K562 (cell line): ENCODE data around the gene KIF7. TPM values are rescaled to one million over a fixed set of nuclear protein-coding genes. Genes with fewer than 3 reads are reported as not detected.
A peak's percentile ranks its signal among the peaks of the same experiment; 100 is the strongest.

Experiments used
- ATAC-seq: fragments of 200-7000 bp; cut with Tn5 transposase; 3 replicates; pipeline ENCODE4 v1.9.1; 2020; ENCODE audit warnings: moderate library complexity
- BruUV-seq: library from RNA; stranded (reverse); fragments of 400-500 nt; replicated peaks from 2 replicates; lab custom pipeline; 2021; lab: Mats Ljungman, UMichigan
- CTCF ChIA-PET: fragments of 300-600 bp; formaldehyde crosslinking; extraction: SDS; loops from one replicate; lab custom pipeline; 2021; ENCODE audit warnings: low intra/inter-chr PET ratio; lab: Yijun Ruan, JAX
- POLR2A ChIA-PET: fragments of 300-600, 350-650 bp; sonication (Branson Sonifier 250); formaldehyde crosslinking; extraction: SDS; loops from one replicate; lab custom pipeline; 2021; ENCODE audit warnings: antibody characterized with exemption, inconsistent platforms; lab: Yijun Ruan, JAX
- DNase-seq, 4 experiments: peaks; one replicate each; pipeline versions ENCODE4 v3.0.0 to v3.0.0-alpha.2; 2011 to 2018; ENCODE audit warnings: low spot score in 3 of 4, mixed read lengths in 3 of 4; ENCODE audit errors: extremely low read depth in 1 of 4
- FAIRE-seq: peaks from 2 replicates; lab custom pipeline; 2011; peaks lifted over from hg19 to GRCh38; lab: Jason Lieb, UNC
- H2AFZ ChIP-seq: 2 replicates; pipeline ENCODE4 v1.6.0; 2011; ENCODE audit warnings: low read depth, low read length, control low read depth, inconsistent platforms
- H3K27ac ChIP-seq: fragments of 200-600 bp; 3 replicates; pipeline ENCODE4 v1.8.0; 2011; ENCODE audit warnings: low read depth, mild to moderate bottlenecking, control low read depth, inconsistent platforms, low read length, moderate library complexity, mixed read lengths; ENCODE audit errors: extremely low read depth
- H3K27me3 ChIP-seq, 2 experiments: fragments of 300-600 bp in 1 of 2; 2 replicates in 1 of 2; 3 replicates in 1 of 2; pipeline versions ENCODE4 v1.6.0 to v1.8.0; 2011; ENCODE audit warnings: inconsistent platforms in 2 of 2, low read length in 2 of 2, mild to moderate bottlenecking in 1 of 2, mixed read lengths in 1 of 2, moderate library complexity in 1 of 2; ENCODE audit not compliant: control insufficient read depth in 2 of 2, insufficient read depth in 2 of 2
- H3K36me3 ChIP-seq: fragments of 300-600 bp; 3 replicates; pipeline ENCODE4 v1.8.0; 2011; ENCODE audit warnings: mild to moderate bottlenecking, low read length, inconsistent platforms; ENCODE audit not compliant: control insufficient read depth, insufficient read depth
- H3K4me1 ChIP-seq, 2 experiments: fragments of 200-600 bp in 1 of 2; replicated peaks in 1 of 2; 2 replicates in 1 of 2; 3 replicates in 1 of 2; pipeline versions ENCODE4 v1.5.1 to v1.8.0; 2011; ENCODE audit warnings: inconsistent platforms in 2 of 2, low read length in 2 of 2, mild to moderate bottlenecking in 1 of 2, mixed read lengths in 1 of 2, moderate library complexity in 1 of 2; ENCODE audit not compliant: control insufficient read depth in 2 of 2, insufficient read depth in 2 of 2
- H3K4me2 ChIP-seq: 2 replicates; pipeline ENCODE4 v1.6.1; 2011; ENCODE audit warnings: low read length, control low read depth, inconsistent platforms, mixed read lengths; ENCODE audit not compliant: insufficient read depth
- H3K4me3 ChIP-seq: fragments of 200-600 bp; sonication (generic), shearing (Covaris generic); 2 replicates; pipeline ENCODE4 v1.5.1; 2016; ENCODE audit warnings: control low read depth, inconsistent platforms
- H3K79me2 ChIP-seq: fragments of 200-600 bp; 3 replicates; pipeline ENCODE4 v1.8.0; 2011; ENCODE audit warnings: low read length, inconsistent platforms; ENCODE audit not compliant: control insufficient read depth, insufficient read depth
- H3K9ac ChIP-seq, 2 experiments: 2 replicates each; pipeline versions ENCODE4 v1.6.0 to v1.6.1; 2011; ENCODE audit warnings: low read depth in 2 of 2, low read length in 2 of 2, control low read depth in 1 of 2, inconsistent platforms in 1 of 2, mild to moderate bottlenecking in 1 of 2, mixed read lengths in 1 of 2; ENCODE audit not compliant: insufficient read depth in 1 of 2
- H3K9me1 ChIP-seq: one replicate; pipeline ENCODE4 v1.6.0; 2011; ENCODE audit warnings: inconsistent platforms, mild to moderate bottlenecking, low read length, moderate library complexity; ENCODE audit not compliant: control insufficient read depth, insufficient read depth
- H3K9me3 ChIP-seq: replicated peaks from 2 replicates; pipeline ENCODE4 v1.5.1; 2011; ENCODE audit warnings: low read depth, low read length, inconsistent platforms; ENCODE audit not compliant: control insufficient read depth, insufficient read depth
- H4K20me1 ChIP-seq: replicated peaks from 2 replicates; pipeline ENCODE4 v1.6.1; 2011; ENCODE audit warnings: low read length, inconsistent platforms, mixed read lengths; ENCODE audit not compliant: control insufficient read depth, insufficient read depth
- ARID1B ChIP-seq: fragments of 450-650 bp; IDR thresholded peaks from 2 replicates; pipeline ENCODE4 v1.6.1; 2016; ENCODE audit warnings: antibody characterized with exemption, mild to moderate bottlenecking, inconsistent platforms
- CHCHD3 ChIP-seq: fragments of 250-450 bp; sonication (Bioruptor Pico); IDR thresholded peaks from 2 replicates; pipeline ENCODE4 v2.1.2; 2022; ENCODE audit warnings: mild to moderate bottlenecking
- EHMT2 ChIP-seq: fragments of 450-650 bp; IDR thresholded peaks from 2 replicates; pipeline ENCODE4 v1.6.1; 2018; ENCODE audit warnings: antibody characterized with exemption
- ELF1 ChIP-seq: fragments of 200-800 bp; sonication (Bioruptor generic); IDR thresholded peaks from 2 replicates; pipeline ENCODE4 v1.6.1; 2016; ENCODE audit warnings: missing genetic modification characterization, missing compliant biosample characterization
- FOXJ3 ChIP-seq: sonication (generic); formaldehyde crosslinking; IDR thresholded peaks from 2 replicates; pipeline ENCODE4 v1.4.0; 2020; ENCODE audit warnings: mild to moderate bottlenecking, missing genetic modification reagents
- MCM3 ChIP-seq: fragments of 450-650 bp; IDR thresholded peaks from 2 replicates; pipeline ENCODE4 v1.6.1; 2016
- NELFE ChIP-seq: IDR thresholded peaks from 2 replicates; pipeline ENCODE4 v1.6.1; 2011; ENCODE audit warnings: mild to moderate bottlenecking; ENCODE audit not compliant: insufficient read depth, insufficient read length
- NR4A1 ChIP-seq, 2 experiments: fragments of 250-450 bp in 1 of 2; fragments of 450-650 bp in 1 of 2; sonication (Bioruptor Pico) in 1 of 2; IDR thresholded peaks; 2 replicates each; pipeline versions ENCODE4 v1.4.0 to v1.6.1; 2016 to 2020; ENCODE audit warnings: mild to moderate bottlenecking in 2 of 2, missing compliant biosample characterization in 1 of 2, missing genetic modification characterization in 1 of 2, moderate library complexity in 1 of 2
- RHOXF2B ChIP-seq: fragments of 250-450 bp; sonication (Bioruptor Pico); conservative IDR thresholded peaks from 2 replicates; pipeline ENCODE4 v1.5.1; 2021
- ZNF589 ChIP-seq: fragments of 200-800 bp; sonication (Bioruptor generic); IDR thresholded peaks from 2 replicates; pipeline ENCODE4 v1.6.1; 2016; ENCODE audit warnings: low read depth, missing genetic modification characterization, missing compliant biosample characterization
- ZNF830 ChIP-seq: fragments of 250-450 bp; sonication (Bioruptor Pico); IDR thresholded peaks from 2 replicates; pipeline ENCODE4 v1.5.0; 2021; ENCODE audit warnings: mild to moderate bottlenecking
- WGBS: fragments of 100-300 bp; shearing (Covaris generic); methylation state at CpG from one replicate; pipeline ENCODE4 v1.1.6; 2016; ENCODE audit warnings: low coverage, mixed read lengths; ENCODE audit not compliant: insufficient coverage; ENCODE audit errors: missing lambda C conversion rate; 5-methylcytosine and 5-hydroxymethylcytosine counted together
- in situ Hi-C: fragments of 300-500 bp; cut with MboI; formaldehyde crosslinking; loops from 4 replicates; pipeline ENCODE4 v1.15.0; 2018; ENCODE audit warnings: inconsistent platforms, mixed read lengths
- intact Hi-C: fragments of 100-400 bp; cut with micrococcal nuclease; formaldehyde crosslinking; loops from 2 replicates; pipeline ENCODE4 v1.14.2; 2022
- polyA plus RNA-seq, 8 experiments: library from polyadenylated mRNA; depleted of rRNA in 4 of 8; stranded (reverse) in 5 of 8; unstranded in 3 of 8; fragments of >200 nt; fragmentation: Nextera tagmentation in 2 of 8; fragmentation: Illumina TruSeq in 1 of 8; extraction: Ambion mirVana in 2 of 8; extraction: Trizol in 1 of 8; gene quantifications; 2 replicates each; pipeline versions ENCODE4 v1.2.1 to v1.2.3, GENCODE V29; 2011 to 2014; ENCODE audit warnings: inconsistent platforms in 1 of 8, missing spikeins in 1 of 8
- total RNA-seq, 7 experiments: library from RNA; depleted of rRNA in 6 of 7; stranded (reverse); fragments of >200 nt in 6 of 7; fragmentation: Illumina TruSeq in 2 of 7; extraction: Trizol in 2 of 7; gene quantifications; 2 replicates each; pipeline versions ENCODE4 v1.2.1 to v1.2.3, GENCODE V29; 2011 to 2021; ENCODE audit warnings: low replicate concordance in 1 of 7
- TF ChIP-seq, protein P1 (sequence below): fragments of 150-350 bp; conservative IDR thresholded peaks from 2 replicates; pipeline ENCODE4 v1.6.1; 2014; ENCODE audit warnings: low read length
- TF ChIP-seq, protein P2 (sequence below), 2 experiments: fragments of 450-650 bp in 1 of 2; sonication (generic) in 1 of 2; formaldehyde crosslinking; conservative IDR thresholded peaks; 2 replicates each; pipeline versions ENCODE4 v1.4.0 to v1.8.1; 2020 to 2022; ENCODE audit warnings: mild to moderate bottlenecking in 1 of 2, missing genetic modification reagents in 1 of 2

Gene KIF7
- total and polyA plus RNA-seq, 9 of the 15 experiments (the other 6 are each of a cell fraction or from before 2014, with no cell fraction given): 0.04 to 2.0 (median 0.58) TPM

- 100% methylated on average over 5 of the region's 5 CpGs for WGBS
- Histone ChIP-seq H3K36me3 (peaks cover 73% of the 10 kb centered on the region), H3K79me2 (no peaks in the 10 kb centered on the region), H3K9me3 (peaks cover 5% of the 10 kb centered on the region; the same call in 1 of the 2 replicates), H2AFZ (no peak overlapping the region), H3K4me2 (no peak overlapping the region), H3K9me1 (no peaks in the 10 kb centered on the region), H4K20me1 (no peaks in the 10 kb centered on the region), H3K27ac (no peak overlapping the region), H3K9ac (no peak overlapping the region), H3K4me1 (no peaks in the 10 kb centered on the region; a peak in 1 of 5 replicates), H3K4me3 (no peak overlapping the region), H3K27me3 (no peaks in the 10 kb centered on the region)
- DNase-seq (peak in 1 of 4 experiments; percentile 9), ATAC-seq (no peak; the same call in 2 of the 3 replicates), FAIRE-seq (no peak)
- intact Hi-C loops (no loop called here), in situ Hi-C loops (no loop called here)
- BruUV-seq: no TSS peak
- ChIA-PET POLR2A (interaction anchor here (0.5 to 1.0 kb wide), 3 partner anchors 9 to 1723 kb away, joined by 3 to 4 read pairs (median 3); no protein-coding TSS in a partner anchor), CTCF (no interaction called here)
- no peak for TF ChIP-seq ZNF589
- TF ChIP-seq EHMT2: no peak
- TF ChIP-seq ARID1B: no peak
- no peak for TF ChIP-seq ELF1 (tag)
- no peak for TF ChIP-seq NELFE
- no peak for TF ChIP-seq FOXJ3 (CRISPR knock-in tag)
- no peak for TF ChIP-seq CHCHD3 (CRISPR knock-in tag)
- TF ChIP-seq RHOXF2B: no peak
- no peak for TF ChIP-seq NR4A1 (CRISPR knock-in tag; IDR thresholded peaks at IDR 0.05)
- no peak for TF ChIP-seq NR4A1 (tag; IDR thresholded peaks at IDR 0.05)
- TF ChIP-seq, protein P1, sequence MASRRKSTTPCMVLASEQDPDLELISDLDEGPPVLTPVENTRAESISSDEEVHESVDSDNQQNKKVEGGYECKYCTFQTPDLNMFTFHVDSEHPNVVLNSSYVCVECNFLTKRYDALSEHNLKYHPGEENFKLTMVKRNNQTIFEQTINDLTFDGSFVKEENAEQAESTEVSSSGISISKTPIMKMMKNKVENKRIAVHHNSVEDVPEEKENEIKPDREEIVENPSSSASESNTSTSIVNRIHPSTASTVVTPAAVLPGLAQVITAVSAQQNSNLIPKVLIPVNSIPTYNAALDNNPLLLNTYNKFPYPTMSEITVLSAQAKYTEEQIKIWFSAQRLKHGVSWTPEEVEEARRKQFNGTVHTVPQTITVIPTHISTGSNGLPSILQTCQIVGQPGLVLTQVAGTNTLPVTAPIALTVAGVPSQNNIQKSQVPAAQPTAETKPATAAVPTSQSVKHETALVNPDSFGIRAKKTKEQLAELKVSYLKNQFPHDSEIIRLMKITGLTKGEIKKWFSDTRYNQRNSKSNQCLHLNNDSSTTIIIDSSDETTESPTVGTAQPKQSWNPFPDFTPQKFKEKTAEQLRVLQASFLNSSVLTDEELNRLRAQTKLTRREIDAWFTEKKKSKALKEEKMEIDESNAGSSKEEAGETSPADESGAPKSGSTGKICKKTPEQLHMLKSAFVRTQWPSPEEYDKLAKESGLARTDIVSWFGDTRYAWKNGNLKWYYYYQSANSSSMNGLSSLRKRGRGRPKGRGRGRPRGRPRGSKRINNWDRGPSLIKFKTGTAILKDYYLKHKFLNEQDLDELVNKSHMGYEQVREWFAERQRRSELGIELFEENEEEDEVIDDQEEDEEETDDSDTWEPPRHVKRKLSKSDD: no peak
- TF ChIP-seq, protein P2, sequence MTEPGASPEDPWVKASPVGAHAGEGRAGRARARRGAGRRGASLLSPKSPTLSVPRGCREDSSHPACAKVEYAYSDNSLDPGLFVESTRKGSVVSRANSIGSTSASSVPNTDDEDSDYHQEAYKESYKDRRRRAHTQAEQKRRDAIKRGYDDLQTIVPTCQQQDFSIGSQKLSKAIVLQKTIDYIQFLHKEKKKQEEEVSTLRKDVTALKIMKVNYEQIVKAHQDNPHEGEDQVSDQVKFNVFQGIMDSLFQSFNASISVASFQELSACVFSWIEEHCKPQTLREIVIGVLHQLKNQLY (CRISPR knock-in tag; conservative IDR thresholded peaks at IDR 0.05): no peak
- TF ChIP-seq MCM3: no peak
- TF ChIP-seq ZNF830: no peak
Measured at GRCh38 chr15:89629829-89630228, 25.4 kb downstream of the KIF7 start.
